Activated naive CD8-positive, alpha-beta T cell treated with anti-CD3 and anti-CD28 coated beads for 36 hours (primary cell): ENCODE measurements around the gene PPBP. TPM values are rescaled to one million over a fixed set of nuclear protein-coding genes. Genes with fewer than 3 reads are reported as not detected.
"Not testable (repeated sequence)": the region's sequence is repeated elsewhere in the genome, so short reads cannot be mapped to it uniquely, and the experiment has no call there.

Experiments
- DNase-seq: peaks from one replicate; pipeline ENCODE4 v3.0.0; 2021
- H3K27ac Mint-ChIP-seq: one replicate; pipeline ENCODE4 v1.8.0; 2022; ENCODE audit warnings: mild to moderate bottlenecking, moderate library complexity, mixed read lengths
- H3K27me3 Mint-ChIP-seq: one replicate; pipeline ENCODE4 v1.8.0; 2022; ENCODE audit warnings: mild to moderate bottlenecking, mixed read lengths
- H3K36me3 Mint-ChIP-seq: one replicate; pipeline ENCODE4 v1.8.0; 2021; ENCODE audit warnings: mild to moderate bottlenecking, mixed read lengths
- H3K4me1 Mint-ChIP-seq: one replicate; pipeline ENCODE4 v1.8.0; 2021; ENCODE audit warnings: mixed read lengths
- H3K4me3 Mint-ChIP-seq: one replicate; pipeline ENCODE4 v1.8.0; 2022; ENCODE audit warnings: mild to moderate bottlenecking, moderate library complexity, mixed read lengths
- H3K9me3 Mint-ChIP-seq: one replicate; pipeline ENCODE4 v1.8.0; 2022; ENCODE audit warnings: mixed read lengths
- total RNA-seq, 2 experiments: library from RNA; stranded (reverse); gene quantifications; one replicate each; pipeline ENCODE4 v1.2.3, GENCODE V29; 2021

Gene PPBP
- total RNA-seq, 2 experiments from 2014 or later: not detected

- no peaks in the 10 kb centered on the region for H3K4me1 Mint-ChIP-seq
- H3K36me3 Mint-ChIP-seq: no peaks in the 10 kb centered on the region
- peaks cover 1% of the 10 kb centered on the region for H3K9me3 Mint-ChIP-seq
- DNase-seq: no peak
- H3K4me3 Mint-ChIP-seq: no peak overlapping the region
- H3K27ac Mint-ChIP-seq: no peak overlapping the region
- H3K27me3 Mint-ChIP-seq: no peaks in the 10 kb centered on the region
Measured at GRCh38 chr4:74009307-74009706, 21.3 kb upstream of the PPBP start.

GRCh38 chr4:74006009-74006476, 18.1 kb upstream of the PPBP start:
- Mint-ChIP-seq H3K27ac (no peak overlapping the region), H3K27me3 (peaks cover 5% of the 10 kb centered on the region), H3K4me1 (no peaks in the 10 kb centered on the region), H3K9me3 (peaks cover 1% of the 10 kb centered on the region), H3K4me3 (no peak overlapping the region), H3K36me3 (no peaks in the 10 kb centered on the region)
- DNase-seq: no peak

- Mint-ChIP-seq H3K9me3 (peaks cover 1% of the 10 kb centered on the region), H3K27me3 (peaks cover 5% of the 10 kb centered on the region), H3K4me1 (no peaks in the 10 kb centered on the region), H3K4me3 (no peak overlapping the region), H3K36me3 (no peaks in the 10 kb centered on the region), H3K27ac (no peak overlapping the region)
- no peak for DNase-seq
Measured at GRCh38 chr4:74005528-74005927, 17.5 kb upstream of the PPBP start.

- no peak overlapping the region for H3K4me3 Mint-ChIP-seq
- H3K27me3 Mint-ChIP-seq: peaks cover 11% of the 10 kb centered on the region
- H3K4me1 Mint-ChIP-seq: no peaks in the 10 kb centered on the region
- no peaks in the 10 kb centered on the region for H3K36me3 Mint-ChIP-seq
- DNase-seq: no peak
- no peak overlapping the region for H3K27ac Mint-ChIP-seq
- H3K9me3 Mint-ChIP-seq: no peaks in the 10 kb centered on the region
Measured at GRCh38 chr4:74004668-74005067, 16.7 kb upstream of the PPBP start.

- no peaks in the 10 kb centered on the region for H3K4me1 Mint-ChIP-seq
- H3K27ac Mint-ChIP-seq: no peak overlapping the region
Measured at GRCh38 chr4:74000301-74000700, 12.3 kb upstream of the PPBP start.

GRCh38 chr4:73998040-73999011, 10.3 kb upstream of the PPBP start, which contains the start of gene CXCL5:
TSS of gene CXCL5 (minus strand) at chr4:73998677. CDS start at chr4:73998581, 96 bp downstream.
- Mint-ChIP-seq H3K36me3 (no peaks in the 10 kb centered on the region), H3K27me3 (peaks cover 26% of the 10 kb centered on the region), H3K4me1 (no peaks in the 10 kb centered on the region), H3K9me3 (no peaks in the 10 kb centered on the region), H3K27ac (no peak within 1 kb of the TSS), H3K4me3 (no peak within 1 kb of the TSS)
- DNase-seq: no peak

More at GRCh38 chr4:74000301-74000700, 12.3 kb upstream of the PPBP start:
- Mint-ChIP-seq H3K9me3 (no peaks in the 10 kb centered on the region), H3K36me3 (no peaks in the 10 kb centered on the region), H3K4me3 (no peak overlapping the region), H3K27me3 (peaks cover 30% of the 10 kb centered on the region)
- no peak for DNase-seq

GRCh38 chr4:73992050-73992449, 4.1 kb upstream of the PPBP start:
- Mint-ChIP-seq H3K4me3 (no peak overlapping the region), H3K4me1 (no peaks in the 10 kb centered on the region), H3K27ac (no peak overlapping the region)

GRCh38 chr4:73991742-73992000, 3.7 kb upstream of the PPBP start:
- H3K27me3 Mint-ChIP-seq: no peaks in the 10 kb centered on the region
- H3K4me1 Mint-ChIP-seq: no peaks in the 10 kb centered on the region
- H3K27ac Mint-ChIP-seq: no peak overlapping the region
- H3K9me3 Mint-ChIP-seq: no peaks in the 10 kb centered on the region
- no peak overlapping the region for H3K4me3 Mint-ChIP-seq
- no peak for DNase-seq
- no peaks in the 10 kb centered on the region for H3K36me3 Mint-ChIP-seq

More at GRCh38 chr4:73992050-73992449, 4.1 kb upstream of the PPBP start:
- H3K36me3 Mint-ChIP-seq: no peaks in the 10 kb centered on the region
- DNase-seq: no peak
- H3K9me3 Mint-ChIP-seq: no peaks in the 10 kb centered on the region
- peaks cover under 1% of the 10 kb centered on the region for H3K27me3 Mint-ChIP-seq

- DNase-seq: no peak
- no peaks in the 10 kb centered on the region for H3K4me1 Mint-ChIP-seq
- H3K27me3 Mint-ChIP-seq: no peaks in the 10 kb centered on the region
- H3K4me3 Mint-ChIP-seq: no peak overlapping the region
- no peaks in the 10 kb centered on the region for H3K36me3 Mint-ChIP-seq
- H3K27ac Mint-ChIP-seq: no peak overlapping the region
- no peaks in the 10 kb centered on the region for H3K9me3 Mint-ChIP-seq
Measured at GRCh38 chr4:73990988-73991741, 3.2 kb upstream of the PPBP start.

- Mint-ChIP-seq H3K4me3 (no peak overlapping the region), H3K9me3 (no peaks in the 10 kb centered on the region)
Measured at GRCh38 chr4:73989928-73990327, 1.9 kb upstream of the PPBP start.

GRCh38 chr4:73989031-73989430, 1.0 kb upstream of the PPBP start:
- no peak for DNase-seq
- H3K36me3 Mint-ChIP-seq: no peaks in the 10 kb centered on the region
- no peak overlapping the region for H3K4me3 Mint-ChIP-seq
- no peaks in the 10 kb centered on the region for H3K27me3 Mint-ChIP-seq
- no peak overlapping the region for H3K27ac Mint-ChIP-seq
- H3K9me3 Mint-ChIP-seq: no peaks in the 10 kb centered on the region
- no peaks in the 10 kb centered on the region for H3K4me1 Mint-ChIP-seq

More at GRCh38 chr4:73989928-73990327, 1.9 kb upstream of the PPBP start:
- Mint-ChIP-seq H3K27ac (no peak overlapping the region), H3K36me3 (no peaks in the 10 kb centered on the region), H3K27me3 (no peaks in the 10 kb centered on the region), H3K4me1 (no peaks in the 10 kb centered on the region)
- DNase-seq: no peak

GRCh38 chr4:73985528-73985852, 2.5 kb downstream of the PPBP start:
- H3K4me3 Mint-ChIP-seq: no peak overlapping the region
- no peaks in the 10 kb centered on the region for H3K4me1 Mint-ChIP-seq
- H3K9me3 Mint-ChIP-seq: no peaks in the 10 kb centered on the region
- H3K27ac Mint-ChIP-seq: no peak overlapping the region
- DNase-seq: no peak
- H3K27me3 Mint-ChIP-seq: peaks cover 4% of the 10 kb centered on the region
- H3K36me3 Mint-ChIP-seq: no peaks in the 10 kb centered on the region

GRCh38 chr4:73984736-73985527, 3.1 kb downstream of the PPBP start:
- no peak for DNase-seq
- no peaks in the 10 kb centered on the region for H3K36me3 Mint-ChIP-seq
- no peak overlapping the region for H3K27ac Mint-ChIP-seq
- no peaks in the 10 kb centered on the region for H3K9me3 Mint-ChIP-seq
- H3K27me3 Mint-ChIP-seq: peaks cover 8% of the 10 kb centered on the region
- H3K4me1 Mint-ChIP-seq: no peaks in the 10 kb centered on the region
- H3K4me3 Mint-ChIP-seq: no peak overlapping the region

GRCh38 chr4:73981175-73981574, 6.8 kb downstream of the PPBP start:
- H3K9me3 Mint-ChIP-seq, DNase-seq, H3K27ac Mint-ChIP-seq, H3K4me1 Mint-ChIP-seq, H3K36me3 Mint-ChIP-seq, H3K4me3 Mint-ChIP-seq, H3K27me3 Mint-ChIP-seq: not testable (repeated sequence)

GRCh38 chr4:73979407-73979957, 8.5 kb downstream of the PPBP start:
- Mint-ChIP-seq H3K4me3 (no peak overlapping the region), H3K27me3 (peaks cover 8% of the 10 kb centered on the region), H3K9me3 (peaks cover 8% of the 10 kb centered on the region), H3K27ac (no peak overlapping the region), H3K4me1 (no peaks in the 10 kb centered on the region), H3K36me3 (no peaks in the 10 kb centered on the region)
- DNase-seq: no peak
